ENCODE data around the gene PDK3. TPM values are rescaled to one million over a fixed set of nuclear protein-coding genes. Genes with fewer than 3 reads are reported as not detected.

PDK3 gene
- total RNA-seq, 1 donor from 2014 or later: 31.1 TPM

DNA sequence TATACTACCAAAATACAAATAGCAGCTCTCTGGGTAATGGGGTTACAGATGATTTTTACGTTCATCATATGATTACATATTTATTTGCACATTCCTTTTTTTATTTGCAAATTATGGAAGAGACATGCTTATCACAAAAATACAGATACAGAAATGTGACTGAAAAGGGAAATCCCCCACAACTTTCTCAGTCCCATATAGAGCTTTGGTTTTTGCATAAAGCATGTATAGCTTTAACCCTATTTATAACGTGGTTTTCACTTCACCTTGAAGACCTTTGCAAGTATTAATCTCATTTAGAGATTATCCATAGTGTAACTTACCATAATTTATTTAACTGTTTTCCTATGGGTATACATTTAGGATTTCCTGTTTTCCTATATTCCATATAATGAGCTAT is 55.4 kb downstream of the PDK3 start:
- no peak for TF ChIP-seq CTCF (IDR thresholded peaks at IDR 0.05)
- intact Hi-C loops (cut with DNase I): no loop called here
- DNase-seq (ENCODE audit: low spot score in 2 of 2): no peak
- H3K36me3 ChIP-seq: peaks cover 21 to 27% of the 10 kb centered on the region in 2 donors
- no peaks in the 10 kb centered on the region for H3K27me3 ChIP-seq
- no peaks in the 10 kb centered on the region for H3K4me1 ChIP-seq
- no peak overlapping the region for H3K4me3 ChIP-seq
- H3K27ac ChIP-seq: no peak overlapping the region
- H3K9me3 ChIP-seq: no peaks in the 10 kb centered on the region

- Histone ChIP-seq H3K27ac (no peak overlapping the region), H3K36me3 (peaks cover 27 to 28% of the 10 kb centered on the region in 2 donors), H3K4me3 (no peak overlapping the region), H3K9me3 (no peaks in the 10 kb centered on the region), H3K4me1 (no peaks in the 10 kb centered on the region), H3K27me3 (no peaks in the 10 kb centered on the region)
- intact Hi-C loops (cut with DNase I): no loop called here
- TF ChIP-seq CTCF (IDR thresholded peaks at IDR 0.05): no peak
- DNase-seq (ENCODE audit: low spot score in 2 of 2): no peak
Measured at GRCh38 chrX:24525455-24525854, 60.4 kb downstream of the PDK3 start.

GRCh38 chrX:24526616-24527015 is 61.5 kb downstream of the PDK3 start:
- DNase-seq (ENCODE audit: low spot score in 2 of 2): no peak

DNA sequence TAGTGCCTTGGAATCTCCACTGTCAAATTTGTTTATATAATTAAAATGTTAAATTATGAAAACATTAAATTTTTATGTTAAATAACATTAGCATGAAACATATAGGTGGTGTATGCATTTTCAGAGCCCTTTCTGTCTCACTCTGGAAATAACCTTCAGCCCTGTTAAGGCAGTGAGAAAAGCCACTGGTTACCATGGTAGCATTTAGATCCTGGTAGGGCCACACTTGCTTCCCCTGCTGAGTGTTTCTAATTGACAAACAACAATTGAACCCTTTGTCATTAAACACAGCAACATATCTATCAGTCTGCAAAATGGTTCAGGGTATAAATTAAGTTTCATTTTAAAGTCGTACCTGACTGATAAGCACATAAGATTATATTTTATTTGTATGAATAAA is 63.5 kb downstream of the PDK3 start:
- Histone ChIP-seq H3K27ac (no peak overlapping the region), H3K9me3 (no peaks in the 10 kb centered on the region), H3K36me3 (peaks cover 24 to 31% of the 10 kb centered on the region in 2 donors), H3K4me1 (no peaks in the 10 kb centered on the region), H3K27me3 (no peaks in the 10 kb centered on the region), H3K4me3 (no peak overlapping the region)
- no peak for DNase-seq (ENCODE audit: low spot score in 2 of 2)
- TF ChIP-seq CTCF (IDR thresholded peaks at IDR 0.05): no peak
- intact Hi-C loops (cut with DNase I): no loop called here

More at GRCh38 chrX:24526616-24527015, 61.5 kb downstream of the PDK3 start:
- no peaks in the 10 kb centered on the region for H3K9me3 ChIP-seq
- H3K36me3 ChIP-seq: peaks cover 23 to 28% of the 10 kb centered on the region in 2 donors
- no peaks in the 10 kb centered on the region for H3K27me3 ChIP-seq
- H3K27ac ChIP-seq: no peak overlapping the region
- H3K4me1 ChIP-seq: no peaks in the 10 kb centered on the region
- TF ChIP-seq CTCF (IDR thresholded peaks at IDR 0.05): no peak
- H3K4me3 ChIP-seq: no peak overlapping the region
- intact Hi-C loops (cut with DNase I): no loop called here

- intact Hi-C loops (cut with DNase I): no loop called here
Measured at GRCh38 chrX:24536551-24536950, 71.5 kb downstream of the PDK3 start.

More at GRCh38 chrX:24536551-24536950, 71.5 kb downstream of the PDK3 start:
- H3K4me1 ChIP-seq: no peaks in the 10 kb centered on the region
- peaks cover 10 to 20% of the 10 kb centered on the region in 2 donors for H3K36me3 ChIP-seq
- no peak for TF ChIP-seq CTCF (IDR thresholded peaks at IDR 0.05)
- H3K4me3 ChIP-seq: no peak overlapping the region
- no peak overlapping the region for H3K27ac ChIP-seq
- no peaks in the 10 kb centered on the region for H3K27me3 ChIP-seq
- no peak for DNase-seq (ENCODE audit: low spot score in 2 of 2)
- H3K9me3 ChIP-seq: no peaks in the 10 kb centered on the region

Measured in ascending aorta (tissue), 2 donors.